Prostate gland (tissue), 2 donors: Measurements from ENCODE around the gene TRIM27.

Source experiments
- CTCF ChIP-seq, 4 experiments: fragments of 200-600 bp in 2 of 4; fragments of 450-650 bp in 2 of 4; sonication (generic) in 2 of 4; IDR thresholded peaks; 1 replicate in 3 of 4; 2 replicates in 1 of 4; pipeline ENCODE4 v1.5.1; 2016 to 2019; ENCODE audit warnings: antibody characterized with exemption in 4 of 4, mild to moderate bottlenecking in 2 of 4, moderate library complexity in 2 of 4
- POLR2A ChIP-seq: fragments of 450-650 bp; IDR thresholded peaks from one replicate; pipeline ENCODE4 v1.6.1; 2016; ENCODE audit warnings: antibody characterized with exemption, mild to moderate bottlenecking
- POLR2AphosphoS5 ChIP-seq: sonication (generic); formaldehyde crosslinking; IDR thresholded peaks from one replicate; pipeline ENCODE4 v1.6.1; 2017; ENCODE audit warnings: antibody characterized with exemption

DNA sequence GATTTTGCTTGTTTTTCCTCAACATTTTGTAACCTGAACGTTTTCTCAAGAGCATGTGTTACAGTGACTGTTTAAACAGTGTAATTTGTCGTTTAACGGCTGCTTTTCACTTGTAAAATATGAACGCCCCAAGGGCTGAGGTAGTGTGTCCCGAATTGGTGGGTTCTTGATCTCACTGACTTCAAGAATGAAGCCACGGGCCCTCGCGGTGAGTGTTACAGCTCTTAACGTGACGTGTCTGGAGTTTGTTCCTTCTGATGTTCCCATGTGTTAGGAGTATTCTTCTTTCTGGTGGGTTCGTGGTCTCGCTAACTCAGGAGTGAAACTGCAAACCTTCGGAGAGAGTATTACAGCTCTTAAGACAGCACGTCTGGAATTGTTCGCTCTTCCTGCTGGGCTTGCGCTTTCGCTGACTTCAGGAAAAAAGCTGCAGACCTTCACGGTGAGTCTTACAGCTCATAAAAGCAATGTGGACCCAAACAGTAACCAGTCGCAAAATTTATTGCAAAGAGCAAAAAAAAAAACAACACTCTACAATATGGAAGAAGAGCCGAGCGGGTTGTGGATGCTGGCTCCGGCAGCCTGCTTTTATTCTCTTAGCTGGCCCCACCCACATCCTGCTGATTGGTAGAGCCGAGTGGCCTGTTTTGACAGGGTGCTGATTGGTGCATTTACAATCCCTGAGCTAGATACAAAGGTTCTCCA lies 25.1 kb upstream of the TRIM27 start:
- TF ChIP-seq CTCF (IDR thresholded peaks at IDR 0.05), result no peak
- no peak for TF ChIP-seq POLR2AphosphoS5
- TF ChIP-seq POLR2A, result no peak
